Right lobe of liver (tissue), 6 donors: ENCODE data around the gene HMGB4. TPM values are rescaled to one million over a fixed set of nuclear protein-coding genes. Genes with fewer than 3 reads are reported as not detected.
A peak's percentile ranks its signal among the peaks of the same experiment; 100 is the strongest.

Source experiments
- ATAC-seq, 4 donors: fragments of 200-7000 bp; cut with Tn5 transposase; one replicate each; pipeline ENCODE4 v1.9.1; 2020; ENCODE audit warnings: mild to moderate bottlenecking in 4 of 4, moderate library complexity in 4 of 4
- DNase-seq, 3 donors: peaks; one replicate each; pipeline ENCODE4 v3.0.0-alpha.2; 2020
- H3K27ac ChIP-seq, 3 donors: fragments of 200-600 bp; one replicate each; pipeline ENCODE4 v1.8.0; 2022
- H3K27me3 ChIP-seq, 2 donors: fragments of 200-600 bp; one replicate each; pipeline ENCODE4 v1.8.0; 2022
- H3K36me3 ChIP-seq, 4 donors: fragments of 200-600 bp; sonication (generic) in 1 of 4; one replicate each; pipeline versions ENCODE4 v1.5.1 to v1.8.0; 2017 to 2022; ENCODE audit warnings: control low read depth in 1 of 4
- H3K4me1 ChIP-seq, 4 donors: fragments of 200-600 bp; sonication (generic) in 1 of 4; one replicate each; pipeline versions ENCODE4 v1.5.1 to v1.8.0; 2017 to 2022; ENCODE audit warnings: control low read depth in 1 of 4
- H3K4me3 ChIP-seq, 3 donors: fragments of 200-600 bp; one replicate each; pipeline ENCODE4 v1.8.0; 2022
- H3K9me3 ChIP-seq, 4 donors: fragments of 200-600 bp; sonication (generic) in 1 of 4; one replicate each; pipeline versions ENCODE4 v1.5.1 to v1.8.0; 2017 to 2022; ENCODE audit warnings: control low read depth in 1 of 4
- CTCF ChIP-seq, 4 donors: fragments of 200-600 bp in 3 of 4; fragments of 450-650 bp in 1 of 4; IDR thresholded peaks; one replicate each; pipeline versions ENCODE4 v1.5.1 to v1.8.0; 2016 to 2022; ENCODE audit warnings: antibody characterized with exemption in 4 of 4, mild to moderate bottlenecking in 2 of 4
- POLR2A ChIP-seq: fragments of 450-650 bp; IDR thresholded peaks from one replicate; pipeline ENCODE4 v1.6.1; 2017; ENCODE audit warnings: antibody characterized with exemption, mild to moderate bottlenecking
- WGBS: methylation state at CpG from one replicate; pipeline ENCODE4 v1.1.6; 2018; ENCODE audit warnings: low coverage, low lambda C conversion rate; ENCODE audit not compliant: insufficient coverage; ENCODE audit errors: missing lambda C conversion rate; 5-methylcytosine and 5-hydroxymethylcytosine counted together
- intact Hi-C, 2 donors: fragments of 100-400 bp; cut with DNase I; formaldehyde crosslinking; loops; one replicate each; pipeline versions ENCODE4 v1.11.2 to v1.14.1; 2022
- total RNA-seq, 6 experiments: library from RNA; depleted of rRNA in 2 of 6; stranded (reverse); fragments of >200 nt in 2 of 6; fragmentation: NEBNext Ultra II Directional in 3 of 6; extraction: Animal tissue kit (Norgen Biotek cat#: 25700) in 3 of 6; gene quantifications; one replicate each; pipeline versions ENCODE4 v1.1.0 to v1.2.4, GENCODE V29; 2016 to 2023
- donor health status: DM: no; HTN: yes; CAD: no.
- donor health status: DM: no; HTN: no; CAD: no.
- donor health status: DM: no; HTN: no; CAD: no.
- donor health status: DM: no; HTN: yes; CAD: no.
- donor health status: DM: no; HTN: yes; CAD: no.

HMGB4 gene
- total RNA-seq, 6 experiments from 2014 or later: not detected

GRCh38 chr1:33841494-33841893 lies 22.4 kb upstream of the HMGB4 start:
- 27% methylated on average over 1 of the region's 1 CpG for WGBS
- no peak overlapping the region for H3K4me3 ChIP-seq
- no peak overlapping the region for H3K27ac ChIP-seq
- DNase-seq (no peak), ATAC-seq (no peak)
- H3K9me3 ChIP-seq: no peaks in the 10 kb centered on the region
- intact Hi-C loops: no loop called here
- H3K36me3 ChIP-seq: no peaks in the 10 kb centered on the region
- H3K27me3 ChIP-seq: no peaks in the 10 kb centered on the region
- no peaks in the 10 kb centered on the region for H3K4me1 ChIP-seq
- TF ChIP-seq CTCF (IDR thresholded peaks at IDR 0.05) (no peak), POLR2A (no peak)

- intact Hi-C loops: no loop called here
- WGBS: 72% methylated on average over 5 of the region's 5 CpGs
- TF ChIP-seq CTCF (IDR thresholded peaks at IDR 0.05) (peak in 3 of 4 donors; percentile 21 to 43 (median 25)), POLR2A (no peak)
- no peak overlapping the region for H3K27ac ChIP-seq
- peak in 2 of 4 donors; percentile 44 to 51 for ATAC-seq
- DNase-seq: no peak
- H3K27me3 ChIP-seq: no peaks in the 10 kb centered on the region
- H3K9me3 ChIP-seq: no peaks in the 10 kb centered on the region
- no peaks in the 10 kb centered on the region for H3K36me3 ChIP-seq
- H3K4me3 ChIP-seq: no peak overlapping the region
- H3K4me1 ChIP-seq: no peaks in the 10 kb centered on the region
Measured at GRCh38 chr1:33842348-33842747, 21.5 kb upstream of the HMGB4 start.

GRCh38 chr1:33844166-33844565 lies 19.7 kb upstream of the HMGB4 start:
- TF ChIP-seq POLR2A (no peak), CTCF (IDR thresholded peaks at IDR 0.05) (no peak)
- Histone ChIP-seq H3K4me1 (no peaks in the 10 kb centered on the region), H3K4me3 (no peak overlapping the region), H3K9me3 (no peaks in the 10 kb centered on the region), H3K36me3 (no peaks in the 10 kb centered on the region), H3K27ac (no peak overlapping the region), H3K27me3 (no peaks in the 10 kb centered on the region)
- DNase-seq (no peak), ATAC-seq (no peak)
- intact Hi-C loops: no loop called here
- WGBS: 58% methylated on average over 4 of the region's 5 CpGs

- WGBS: no CpG with 5 or more reads among the region's 8 CpGs
- H3K36me3 ChIP-seq: no peaks in the 10 kb centered on the region
- no peak for DNase-seq
- H3K4me1 ChIP-seq: no peaks in the 10 kb centered on the region
- TF ChIP-seq CTCF (IDR thresholded peaks at IDR 0.05) (no peak), POLR2A (no peak)
- H3K9me3 ChIP-seq: no peaks in the 10 kb centered on the region
- intact Hi-C loops: no loop called here
- H3K27ac ChIP-seq: no peak overlapping the region
- no peak overlapping the region for H3K4me3 ChIP-seq
- no peaks in the 10 kb centered on the region for H3K27me3 ChIP-seq
- no peak for ATAC-seq
Measured at GRCh38 chr1:33846861-33847260, 17.0 kb upstream of the HMGB4 start.
